ENCODE results near the gene SPOPL. TPM values are rescaled to one million over a fixed set of nuclear protein-coding genes. Genes with fewer than 3 reads are reported as not detected.

Gene SPOPL
- total RNA-seq, 1 donor from 2014 or later: 19.4 TPM

DNA sequence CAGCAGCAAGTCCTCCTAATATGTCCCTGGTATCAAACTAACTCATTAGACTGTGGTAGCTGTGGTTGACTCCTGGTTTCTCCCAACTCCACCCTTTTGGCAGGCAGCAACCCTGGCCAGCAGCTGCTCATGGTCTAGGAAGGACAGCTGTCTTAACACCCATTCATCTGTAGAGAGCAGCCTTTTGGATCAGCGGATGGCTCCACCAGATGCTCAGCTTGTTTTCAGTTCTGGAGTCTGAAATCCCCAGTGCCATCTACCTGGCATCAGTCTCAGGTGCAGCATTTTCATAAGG lies 100.5 kb downstream of the SPOPL start:
- no peak for DNase-seq
- Mint-ChIP-seq H3K9me3 (ENCODE audit: unreplicated experiment) (peaks cover 6% of the 10 kb centered on the region), H3K36me3 (ENCODE audit: unreplicated experiment) (no peaks in the 10 kb centered on the region), H3K27ac (ENCODE audit: unreplicated experiment) (peak overlapping the region; percentile 35), H3K4me3 (ENCODE audit: unreplicated experiment) (no peak overlapping the region), H3K27me3 (ENCODE audit: unreplicated experiment) (peaks cover 7% of the 10 kb centered on the region), H3K4me1 (ENCODE audit: low read depth, unreplicated experiment) (peaks cover 16% of the 10 kb centered on the region)
- TF ChIP-seq, protein P1, sequence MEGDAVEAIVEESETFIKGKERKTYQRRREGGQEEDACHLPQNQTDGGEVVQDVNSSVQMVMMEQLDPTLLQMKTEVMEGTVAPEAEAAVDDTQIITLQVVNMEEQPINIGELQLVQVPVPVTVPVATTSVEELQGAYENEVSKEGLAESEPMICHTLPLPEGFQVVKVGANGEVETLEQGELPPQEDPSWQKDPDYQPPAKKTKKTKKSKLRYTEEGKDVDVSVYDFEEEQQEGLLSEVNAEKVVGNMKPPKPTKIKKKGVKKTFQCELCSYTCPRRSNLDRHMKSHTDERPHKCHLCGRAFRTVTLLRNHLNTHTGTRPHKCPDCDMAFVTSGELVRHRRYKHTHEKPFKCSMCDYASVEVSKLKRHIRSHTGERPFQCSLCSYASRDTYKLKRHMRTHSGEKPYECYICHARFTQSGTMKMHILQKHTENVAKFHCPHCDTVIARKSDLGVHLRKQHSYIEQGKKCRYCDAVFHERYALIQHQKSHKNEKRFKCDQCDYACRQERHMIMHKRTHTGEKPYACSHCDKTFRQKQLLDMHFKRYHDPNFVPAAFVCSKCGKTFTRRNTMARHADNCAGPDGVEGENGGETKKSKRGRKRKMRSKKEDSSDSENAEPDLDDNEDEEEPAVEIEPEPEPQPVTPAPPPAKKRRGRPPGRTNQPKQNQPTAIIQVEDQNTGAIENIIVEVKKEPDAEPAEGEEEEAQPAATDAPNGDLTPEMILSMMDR (IDR thresholded peaks at IDR 0.05; ENCODE audit: partially characterized antibody, unreplicated experiment): no peak

DNA sequence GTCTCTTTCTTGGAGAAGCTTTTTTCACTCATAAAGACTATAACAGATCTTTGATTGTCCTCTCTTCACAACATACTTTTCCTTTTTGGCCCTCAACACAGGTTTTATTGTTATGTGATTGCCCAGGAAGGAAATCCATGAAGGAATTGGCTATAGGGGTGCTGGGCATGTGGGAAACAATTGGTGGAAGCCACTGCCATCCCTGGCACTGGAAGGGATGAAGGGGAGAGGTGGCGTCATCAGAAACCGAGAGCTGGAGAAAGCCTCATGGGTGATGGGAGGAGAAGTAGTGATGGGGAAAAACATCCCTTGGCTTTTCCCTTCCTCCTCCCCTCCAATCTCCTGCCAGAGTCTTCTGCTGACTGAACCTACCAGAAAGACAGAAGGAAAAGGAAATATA lies 106.2 kb downstream of the SPOPL start:
- H3K4me1 Mint-ChIP-seq (ENCODE audit: low read depth, unreplicated experiment): peaks cover 3% of the 10 kb centered on the region
- no peak for DNase-seq
- no peaks in the 10 kb centered on the region for H3K36me3 Mint-ChIP-seq (ENCODE audit: unreplicated experiment)
- H3K4me3 Mint-ChIP-seq (ENCODE audit: unreplicated experiment): no peak overlapping the region
- H3K27ac Mint-ChIP-seq (ENCODE audit: unreplicated experiment): no peak overlapping the region
- TF ChIP-seq, protein P1 (IDR thresholded peaks at IDR 0.05; ENCODE audit: partially characterized antibody, unreplicated experiment): no peak
- peaks cover 1% of the 10 kb centered on the region for H3K27me3 Mint-ChIP-seq (ENCODE audit: unreplicated experiment)
- H3K9me3 Mint-ChIP-seq (ENCODE audit: unreplicated experiment): peaks cover 2% of the 10 kb centered on the region

DNA sequence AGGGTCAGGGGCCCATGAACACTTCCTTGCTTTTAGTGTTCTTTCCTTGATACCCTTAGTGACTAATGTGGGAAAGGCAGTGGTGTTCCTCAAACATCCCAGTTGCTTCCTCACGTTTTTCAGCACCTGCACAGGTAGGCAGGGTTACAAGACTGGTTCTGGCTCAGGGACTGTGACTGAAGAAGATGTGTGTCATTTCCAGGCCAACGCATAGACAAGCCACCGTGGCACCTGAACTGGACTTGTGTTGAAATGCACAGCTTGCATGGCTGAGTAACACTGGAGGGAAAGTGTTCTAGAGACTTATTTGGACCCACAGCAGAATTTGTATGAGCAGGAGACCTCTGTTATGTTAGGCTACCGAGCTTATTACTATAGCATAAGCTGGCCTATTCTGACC lies 107.9 kb downstream of the SPOPL start:
- no peak overlapping the region for H3K27ac Mint-ChIP-seq (ENCODE audit: unreplicated experiment)
- H3K27me3 Mint-ChIP-seq (ENCODE audit: unreplicated experiment): peaks cover 1% of the 10 kb centered on the region
- no peak overlapping the region for H3K4me3 Mint-ChIP-seq (ENCODE audit: unreplicated experiment)
- no peaks in the 10 kb centered on the region for H3K4me1 Mint-ChIP-seq (ENCODE audit: low read depth, unreplicated experiment)
- H3K36me3 Mint-ChIP-seq (ENCODE audit: unreplicated experiment): no peaks in the 10 kb centered on the region
- TF ChIP-seq, protein P1 (IDR thresholded peaks at IDR 0.05; ENCODE audit: partially characterized antibody, unreplicated experiment): no peak
- H3K9me3 Mint-ChIP-seq (ENCODE audit: unreplicated experiment): peaks cover 5% of the 10 kb centered on the region
- DNase-seq: no peak

DNA sequence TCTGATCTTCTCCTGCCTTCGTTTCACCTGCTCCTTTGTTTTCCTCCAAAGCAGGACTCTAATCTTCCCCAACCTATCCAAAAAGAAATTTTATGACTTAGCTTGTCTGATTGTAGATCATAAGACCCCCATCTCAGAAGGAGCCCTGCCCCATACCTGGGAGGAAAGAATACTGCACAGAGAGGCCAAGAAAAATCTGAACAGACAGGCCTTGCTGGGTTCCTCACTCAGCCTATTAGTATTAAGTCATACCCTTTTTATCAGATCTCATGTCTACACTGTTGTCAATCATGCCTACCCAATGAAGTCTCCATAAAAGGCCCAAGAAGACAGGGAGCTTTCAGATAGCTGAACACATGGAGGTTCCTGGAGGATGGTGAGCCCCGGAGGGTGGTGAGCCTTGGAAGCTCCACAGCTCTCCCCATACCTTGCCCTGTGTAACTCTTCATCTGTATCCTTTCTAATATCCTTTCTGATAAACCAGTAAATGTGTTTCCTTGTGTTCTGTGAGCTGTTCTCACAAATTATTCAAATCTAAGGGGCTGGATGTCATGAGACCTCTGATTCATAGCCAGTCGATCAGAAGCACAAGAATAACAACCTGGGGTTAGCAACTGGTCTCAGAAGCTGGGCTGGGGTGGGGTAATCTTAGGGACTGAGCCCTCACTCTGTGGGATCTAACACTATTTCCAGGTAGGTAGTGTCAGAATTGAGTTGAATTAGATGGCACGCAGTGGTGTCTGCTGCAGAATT lies 108.8 kb downstream of the SPOPL start:
- Mint-ChIP-seq H3K9me3 (ENCODE audit: unreplicated experiment) (peaks cover 5% of the 10 kb centered on the region), H3K36me3 (ENCODE audit: unreplicated experiment) (no peaks in the 10 kb centered on the region), H3K4me3 (ENCODE audit: unreplicated experiment) (no peak overlapping the region), H3K4me1 (ENCODE audit: low read depth, unreplicated experiment) (no peaks in the 10 kb centered on the region), H3K27ac (ENCODE audit: unreplicated experiment) (no peak overlapping the region), H3K27me3 (ENCODE audit: unreplicated experiment) (peaks cover 1% of the 10 kb centered on the region)
- TF ChIP-seq, protein P1 (IDR thresholded peaks at IDR 0.05; ENCODE audit: partially characterized antibody, unreplicated experiment): no peak
- no peak for DNase-seq

DNA sequence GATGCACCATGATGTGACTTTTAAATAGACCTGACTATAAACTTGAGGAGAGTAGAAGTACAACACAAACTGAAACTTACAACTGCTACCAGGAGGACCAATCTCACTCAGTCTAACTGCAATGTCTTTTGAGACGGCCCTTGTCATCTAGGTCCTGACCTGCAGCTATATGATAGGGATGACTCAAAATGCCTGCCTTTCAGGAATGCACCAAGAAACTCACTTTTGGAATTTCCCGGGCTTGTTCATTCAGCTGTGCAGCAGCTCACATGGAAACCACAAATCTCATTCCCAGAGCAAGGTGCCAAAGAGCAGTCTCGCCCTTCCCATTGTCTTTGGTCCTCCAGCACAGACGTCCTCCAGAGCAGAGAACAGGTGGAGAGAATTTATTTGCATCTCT lies 113.7 kb downstream of the SPOPL start:
- peaks cover 2% of the 10 kb centered on the region for H3K27me3 Mint-ChIP-seq (ENCODE audit: unreplicated experiment)
- H3K4me3 Mint-ChIP-seq (ENCODE audit: unreplicated experiment): no peak overlapping the region
- peaks cover 2% of the 10 kb centered on the region for H3K4me1 Mint-ChIP-seq (ENCODE audit: low read depth, unreplicated experiment)
- no peak for DNase-seq
- H3K36me3 Mint-ChIP-seq (ENCODE audit: unreplicated experiment): no peaks in the 10 kb centered on the region
- H3K27ac Mint-ChIP-seq (ENCODE audit: unreplicated experiment): no peak overlapping the region
- TF ChIP-seq, protein P1 (IDR thresholded peaks at IDR 0.05; ENCODE audit: partially characterized antibody, unreplicated experiment): no peak
- peaks cover 3% of the 10 kb centered on the region for H3K9me3 Mint-ChIP-seq (ENCODE audit: unreplicated experiment)
